CD14-positive monocyte (primary cell): ENCODE data around the gene RIPK1. TPM values are rescaled to one million over a fixed set of nuclear protein-coding genes. Genes with fewer than 3 reads are reported as not detected.

Source experiments
- DNase-seq, 3 donors: peaks; one replicate each; pipeline ENCODE4 v3.0.0-alpha.2; 2011 to 2022
- H2AFZ ChIP-seq: 2 replicates; pipeline ENCODE4 v1.6.0; 2012; ENCODE audit warnings: mild to moderate bottlenecking, low read depth, low read length, inconsistent platforms; ENCODE audit not compliant: insufficient read depth, poor library complexity, severe bottlenecking
- H3K27ac ChIP-seq, 2 donors: 1 replicate in 1 of 2; 2 replicates in 1 of 2; pipeline ENCODE4 v1.5.1; 2012 to 2013; ENCODE audit warnings: low read length in 2 of 2, control low read depth in 1 of 2, inconsistent platforms in 1 of 2, low read depth in 1 of 2, mild to moderate bottlenecking in 1 of 2
- H3K27me3 ChIP-seq, 2 donors: one replicate each; pipeline versions ENCODE4 v1.6.0 to v1.6.1; 2011 to 2013; ENCODE audit warnings: low read length in 2 of 2; ENCODE audit not compliant: control insufficient read depth in 2 of 2, insufficient read depth in 2 of 2
- H3K36me3 ChIP-seq, 2 donors: replicated peaks in 1 of 2; 1 replicate in 1 of 2; 2 replicates in 1 of 2; pipeline versions ENCODE4 v1.5.1 to v1.6.1; 2012 to 2013; ENCODE audit warnings: low read length in 2 of 2, control low read depth in 1 of 2, inconsistent platforms in 1 of 2, mild to moderate bottlenecking in 1 of 2; ENCODE audit not compliant: insufficient read depth in 2 of 2, control insufficient read depth in 1 of 2
- H3K4me1 ChIP-seq, 2 donors: 1 replicate in 1 of 2; 2 replicates in 1 of 2; pipeline versions ENCODE4 v1.5.1 to v1.6.1; 2012 to 2013; ENCODE audit warnings: low read length in 2 of 2, control low read depth in 1 of 2, inconsistent platforms in 1 of 2, mild to moderate bottlenecking in 1 of 2, moderate library complexity in 1 of 2; ENCODE audit not compliant: insufficient read depth in 2 of 2, control insufficient read depth in 1 of 2
- H3K4me2 ChIP-seq: replicated peaks from 2 replicates; pipeline ENCODE3; 2012; ENCODE audit warnings: low read length, moderate library complexity, mild to moderate bottlenecking; ENCODE audit not compliant: poor library complexity, severe bottlenecking; ENCODE audit errors: extremely low read depth
- H3K4me3 ChIP-seq, 3 experiments: fragments of 200-600 bp in 1 of 3; sonication (generic) in 1 of 3; replicated peaks in 1 of 3; 1 replicate in 2 of 3; 2 replicates in 1 of 3; pipeline ENCODE4 v1.5.1; 2011 to 2013; ENCODE audit warnings: low read length in 3 of 3, mild to moderate bottlenecking in 3 of 3, control low read depth in 2 of 3, low read depth in 2 of 3, inconsistent platforms in 1 of 3, moderate library complexity in 1 of 3
- H3K79me2 ChIP-seq: 2 replicates; pipeline ENCODE4 v1.6.0; 2012; ENCODE audit warnings: mild to moderate bottlenecking, control low read depth, inconsistent platforms, low read length, moderate library complexity; ENCODE audit not compliant: insufficient read depth
- H3K9ac ChIP-seq: 2 replicates; pipeline ENCODE4 v1.6.0; 2017; ENCODE audit warnings: low read length, mild to moderate bottlenecking; ENCODE audit not compliant: insufficient read depth, poor library complexity, severe bottlenecking
- H3K9me3 ChIP-seq, 2 donors: replicated peaks in 1 of 2; 1 replicate in 1 of 2; 2 replicates in 1 of 2; pipeline versions ENCODE4 v1.5.1 to v1.6.1; 2012 to 2013; ENCODE audit warnings: low read length in 2 of 2, control low read depth in 1 of 2; ENCODE audit not compliant: control insufficient read depth in 1 of 2, insufficient read depth in 1 of 2
- H4K20me1 ChIP-seq: 2 replicates; pipeline ENCODE4 v1.6.0; 2012; ENCODE audit warnings: mild to moderate bottlenecking, low read length, control low read depth, moderate library complexity; ENCODE audit not compliant: insufficient read depth
- H3K27ac Mint-ChIP-seq, 7 donors: one replicate each; pipeline ENCODE4 v1.8.0; 2020; ENCODE audit warnings: mild to moderate bottlenecking in 7 of 7, mixed read lengths in 7 of 7, moderate library complexity in 6 of 7, inconsistent platforms in 2 of 7
- H3K27me3 Mint-ChIP-seq, 3 donors: one replicate each; pipeline ENCODE4 v1.8.0; 2021 to 2022; ENCODE audit warnings: low read depth in 3 of 3, mild to moderate bottlenecking in 3 of 3, mixed read lengths in 3 of 3, moderate library complexity in 3 of 3, inconsistent platforms in 1 of 3
- H3K36me3 Mint-ChIP-seq, 2 donors: one replicate each; pipeline ENCODE4 v1.8.0; 2020; ENCODE audit warnings: mixed read lengths in 2 of 2, inconsistent platforms in 1 of 2, mild to moderate bottlenecking in 1 of 2
- H3K4me1 Mint-ChIP-seq: one replicate; pipeline ENCODE4 v1.8.0; 2020; ENCODE audit warnings: mild to moderate bottlenecking, mixed read lengths
- H3K4me3 Mint-ChIP-seq, 2 donors: one replicate each; pipeline ENCODE4 v1.8.0; 2020; ENCODE audit warnings: mild to moderate bottlenecking in 2 of 2, mixed read lengths in 2 of 2, moderate library complexity in 1 of 2
- H3K9me3 Mint-ChIP-seq, 7 donors: one replicate each; pipeline ENCODE4 v1.8.0; 2020 to 2022; ENCODE audit warnings: mixed read lengths in 7 of 7, mild to moderate bottlenecking in 6 of 7, moderate library complexity in 6 of 7, inconsistent platforms in 2 of 7
- CTCF ChIP-seq: fragments of 200-600 bp; IDR thresholded peaks from one replicate; pipeline ENCODE4 v1.8.0; 2022; ENCODE audit warnings: antibody characterized with exemption, mild to moderate bottlenecking
- WGBS: methylation state at CpG from one replicate; pipeline ENCODE4 v1.1.5; 2013; ENCODE audit warnings: missing lambda C conversion rate; ENCODE audit not compliant: insufficient coverage; 5-methylcytosine and 5-hydroxymethylcytosine counted together
- intact Hi-C, 2 donors: fragments of 100-400 bp; cut with micrococcal nuclease; formaldehyde crosslinking; loops; one replicate each; pipeline versions ENCODE4 v1.15.0 to v1.15.1; 2023
- polyA plus RNA-seq, 3 donors: library from polyadenylated mRNA; depleted of rRNA in 1 of 3; unstranded in 2 of 3; stranded (reverse) in 1 of 3; fragments of 300-500 nt in 2 of 3; fragments of >200 nt in 1 of 3; fragmentation: Illumina TruSeq in 2 of 3; gene quantifications; 1 replicate in 2 of 3; 2 replicates in 1 of 3; pipeline ENCODE4 v1.2.3, GENCODE V29; 2012 to 2021

The RIPK1 gene
- polyA plus RNA-seq, 3 donors: 6.0 to 9.6 (median 9.6) TPM

- intact Hi-C loops: loop anchor here (2.0 to 5.0 kb wide), 6 partner anchors 43 to 1883 kb away; partner anchors contain the start of genes PSMG4 (in 2 of the 2), RIPK1 (in 2 of the 2) and RPP40 (in 1 of the 2)
- Mint-ChIP-seq H3K4me3 (peak overlapping the region; percentile 83 to 92), H3K36me3 (peaks cover 14 to 15% of the 10 kb centered on the region in 2 donors), H3K27me3 (peaks cover 3 to 13% (median 4%) of the 10 kb centered on the region in 3 donors), H3K9me3 (no peaks in the 10 kb centered on the region), H3K27ac (peak overlapping the region in 4 of 7 donors; percentile 1 to 63 (median 36)), H3K4me1 (peaks cover 31% of the 10 kb centered on the region)
- no peaks in the 10 kb centered on the region for H3K9me3 ChIP-seq
- H3K27ac ChIP-seq: peak overlapping the region in 1 of 2 donors; percentile 89
- peak overlapping the region; percentile 98 for H2AFZ ChIP-seq
- H3K79me2 ChIP-seq: no peaks in the 10 kb centered on the region
- H3K36me3 ChIP-seq: peaks cover 4 to 14% of the 10 kb centered on the region in 2 donors
- H3K4me3 ChIP-seq: peak overlapping the region; percentile 57 to 83 (median 62)
- H3K4me1 ChIP-seq: peaks cover 18 to 24% of the 10 kb centered on the region in 2 donors
- H3K4me2 ChIP-seq: peak overlapping the region; percentile 92
- H3K27me3 ChIP-seq: no peaks in the 10 kb centered on the region
- no peak for DNase-seq
- no peak for TF ChIP-seq CTCF
- H3K9ac ChIP-seq: peak overlapping the region; percentile 84
- peaks cover 6% of the 10 kb centered on the region for H4K20me1 ChIP-seq
- WGBS: 13% methylated on average over 14 of the region's 19 CpGs
Observed at GRCh38 chr6:3119040-3119723, 50.9 kb downstream of the RIPK1 start.

- H3K9ac ChIP-seq: no peak overlapping the region
- H2AFZ ChIP-seq: no peak overlapping the region
- peaks cover 18 to 24% of the 10 kb centered on the region in 2 donors for H3K4me1 ChIP-seq
- H3K9me3 ChIP-seq: no peaks in the 10 kb centered on the region
- no peaks in the 10 kb centered on the region for H4K20me1 ChIP-seq
- Mint-ChIP-seq H3K36me3 (peaks cover 0 to 1% of the 10 kb centered on the region in 2 donors), H3K27me3 (peaks cover 3 to 15% (median 4%) of the 10 kb centered on the region in 3 donors), H3K27ac (peak overlapping the region in 1 of 7 donors; percentile 75), H3K4me3 (peak overlapping the region in 1 of 2 donors; percentile 45), H3K9me3 (no peaks in the 10 kb centered on the region), H3K4me1 (peaks cover 27% of the 10 kb centered on the region)
- DNase-seq: no peak
- no peak for TF ChIP-seq CTCF
- intact Hi-C loops: no loop called here
- H3K27me3 ChIP-seq: no peaks in the 10 kb centered on the region
- WGBS: 98% methylated on average over 3 of the region's 5 CpGs
- no peak overlapping the region for H3K4me2 ChIP-seq
- H3K36me3 ChIP-seq: no peaks in the 10 kb centered on the region
- no peaks in the 10 kb centered on the region for H3K79me2 ChIP-seq
- H3K27ac ChIP-seq: no peak overlapping the region
- H3K4me3 ChIP-seq: no peak overlapping the region
Observed at GRCh38 chr6:3120765-3121089, 52.4 kb downstream of the RIPK1 start.
